Measurements from ENCODE around the gene SMAD4.

Gene SMAD4

DNA sequence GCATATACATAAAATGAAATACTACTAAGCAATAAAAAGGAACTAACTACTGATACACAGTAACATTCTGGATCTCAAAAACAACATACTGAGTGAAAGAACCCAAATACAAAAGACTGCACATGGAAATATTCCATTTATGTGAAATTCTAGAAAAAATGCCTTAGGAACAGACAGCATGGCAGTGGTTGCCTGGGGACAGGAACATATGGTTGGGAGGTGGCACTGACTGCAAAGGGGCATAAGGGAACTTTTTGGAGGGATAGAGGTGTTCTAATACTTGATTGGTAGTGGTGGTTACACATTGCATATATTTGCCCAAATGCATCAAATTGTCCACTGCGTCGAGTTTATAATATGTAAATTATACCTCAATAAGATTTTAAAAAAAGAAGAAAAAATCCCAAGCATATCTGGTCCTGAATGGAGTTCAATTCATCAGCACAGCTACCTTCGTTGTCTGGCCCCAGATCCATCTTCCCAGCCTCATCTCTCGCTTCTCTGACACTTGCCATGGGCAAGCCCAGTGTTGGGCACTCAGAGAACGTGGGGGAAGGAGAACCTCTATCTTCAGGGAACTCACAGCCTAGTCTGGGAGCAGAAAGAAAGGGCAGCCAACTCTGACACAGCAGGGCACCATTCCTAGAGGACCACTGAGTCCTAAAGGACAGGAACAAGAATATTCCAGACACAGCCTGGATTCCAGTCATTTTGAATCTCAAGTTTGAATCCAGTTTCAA is 8.6 kb upstream of the SMAD4 start:
- DNase-seq (ENCODE audit: low read depth, low spot score): no peak

DNA sequence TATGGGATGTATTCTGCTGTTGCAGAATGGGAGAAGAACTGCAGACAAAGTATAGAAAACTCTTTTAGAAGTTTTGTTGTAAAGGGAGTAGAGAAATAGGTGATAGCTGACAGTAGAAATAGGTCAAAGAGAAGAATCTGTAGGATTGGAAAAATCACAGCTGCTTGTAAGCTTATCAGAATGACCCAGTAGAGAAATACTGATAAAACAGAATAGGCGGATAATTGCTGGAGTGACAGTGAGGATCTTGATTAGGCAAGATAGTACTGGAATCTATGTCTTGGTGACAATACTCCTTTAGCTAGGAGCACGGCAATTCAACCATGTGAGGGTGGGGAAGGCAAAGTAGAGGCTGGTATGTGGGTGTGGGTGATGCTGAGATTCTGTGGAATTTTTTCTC is 4.5 kb upstream of the SMAD4 start:
- no peak for DNase-seq (ENCODE audit: low read depth, low spot score)

DNA sequence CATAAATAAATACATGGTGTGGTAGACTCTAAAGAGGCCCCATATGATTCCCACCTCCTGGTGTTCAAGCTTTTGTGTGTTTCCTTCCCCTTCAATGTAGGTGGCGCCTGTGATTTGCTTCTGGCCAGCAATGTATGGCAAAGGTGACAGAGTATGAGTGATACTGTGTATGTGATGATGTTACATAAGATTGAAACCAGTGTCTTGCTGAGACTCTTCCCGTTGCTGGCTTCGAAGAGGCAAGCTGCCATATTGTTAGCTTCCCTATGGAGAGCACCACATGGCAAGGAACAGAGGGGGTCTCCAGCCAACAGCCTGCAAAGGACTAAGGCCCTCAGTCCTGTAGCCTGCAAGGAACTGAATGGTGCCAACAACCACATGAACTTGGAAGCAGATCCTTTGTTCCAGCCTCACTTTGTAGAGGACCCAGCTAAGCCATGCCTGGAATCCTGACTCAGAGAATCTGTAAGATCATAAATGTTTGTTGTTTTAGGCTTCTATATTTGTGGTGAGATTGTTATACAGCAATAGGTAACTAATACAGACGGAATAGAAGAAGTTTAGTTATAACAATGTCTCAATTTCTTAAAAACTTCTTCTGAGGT is 1.7 kb upstream of the SMAD4 start:
- DNase-seq (ENCODE audit: low read depth, low spot score): no peak

DNA sequence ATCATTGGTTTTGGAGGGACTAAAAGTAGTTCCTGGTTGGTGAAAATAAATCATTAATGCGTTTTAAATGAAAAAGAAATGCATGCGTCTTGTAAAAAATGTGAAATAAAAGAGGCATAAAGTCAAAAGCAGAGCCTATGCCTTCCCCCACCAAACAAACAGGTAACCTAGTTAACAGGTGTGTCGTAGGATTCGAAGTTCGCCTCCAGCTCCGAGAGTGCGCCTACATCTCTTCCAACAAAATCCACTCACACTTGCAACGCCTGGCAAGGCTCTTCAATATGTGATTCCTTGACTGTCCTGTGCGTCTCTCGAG is 677 bp upstream of the SMAD4 start:
- no peak for DNase-seq (ENCODE audit: low read depth, low spot score)

DNA sequence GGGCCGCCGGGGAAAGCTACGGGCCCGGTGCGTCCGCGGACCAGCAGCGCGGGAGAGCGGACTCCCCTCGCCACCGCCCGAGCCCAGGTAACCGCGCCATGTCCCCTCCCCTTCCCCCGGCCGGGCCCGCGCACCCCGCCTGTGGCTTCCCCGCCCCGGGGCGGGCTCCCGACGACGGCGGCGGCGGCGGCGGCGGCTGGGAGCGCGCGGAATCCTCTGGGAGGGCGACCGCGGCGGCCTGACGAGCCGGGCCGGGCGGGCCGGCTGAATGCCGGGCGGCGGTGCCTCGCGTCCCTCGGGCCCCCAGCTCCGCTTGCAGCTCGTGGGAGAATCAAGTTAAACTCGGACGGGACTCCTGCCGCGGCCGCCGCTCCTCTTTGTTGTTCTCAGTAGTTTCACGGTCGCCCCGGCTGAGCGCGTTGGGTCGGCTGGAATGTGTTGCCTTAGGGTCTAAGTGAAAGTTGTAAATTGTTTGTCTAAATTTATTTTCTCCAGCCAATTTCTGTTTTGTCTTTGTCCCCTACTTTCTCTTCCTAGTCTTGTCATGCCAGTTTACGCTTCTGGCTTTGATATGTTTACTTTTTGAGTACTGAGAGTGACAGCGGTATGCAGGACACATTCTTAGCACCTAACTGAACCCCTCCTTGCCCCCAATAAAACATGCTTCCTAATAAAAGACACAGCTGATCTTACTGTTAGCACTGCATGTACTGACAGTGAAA is 685 bp downstream of the SMAD4 start:
- no peak for DNase-seq (ENCODE audit: low read depth, low spot score)

DNA sequence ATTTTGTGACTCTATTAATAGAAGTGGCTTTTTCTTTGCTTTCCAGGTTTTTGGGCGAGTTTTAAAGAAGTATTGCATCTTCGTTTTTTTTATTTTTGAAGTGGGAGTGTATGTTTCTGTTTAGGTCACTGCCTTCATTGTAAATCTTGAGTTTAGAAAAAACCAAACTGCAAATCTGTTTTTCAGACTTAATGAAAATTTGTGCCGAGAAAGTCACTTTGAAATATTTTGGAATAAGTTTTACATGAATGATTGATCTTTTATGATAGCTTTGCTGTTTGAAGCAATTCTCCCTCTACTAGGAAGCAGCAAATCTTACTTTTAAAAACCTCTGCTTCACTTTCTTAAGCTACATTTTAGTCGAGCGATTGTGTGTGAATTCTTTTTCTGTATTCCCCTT is 2.2 kb downstream of the SMAD4 start:
- DNase-seq (ENCODE audit: low read depth, low spot score): no peak

DNA sequence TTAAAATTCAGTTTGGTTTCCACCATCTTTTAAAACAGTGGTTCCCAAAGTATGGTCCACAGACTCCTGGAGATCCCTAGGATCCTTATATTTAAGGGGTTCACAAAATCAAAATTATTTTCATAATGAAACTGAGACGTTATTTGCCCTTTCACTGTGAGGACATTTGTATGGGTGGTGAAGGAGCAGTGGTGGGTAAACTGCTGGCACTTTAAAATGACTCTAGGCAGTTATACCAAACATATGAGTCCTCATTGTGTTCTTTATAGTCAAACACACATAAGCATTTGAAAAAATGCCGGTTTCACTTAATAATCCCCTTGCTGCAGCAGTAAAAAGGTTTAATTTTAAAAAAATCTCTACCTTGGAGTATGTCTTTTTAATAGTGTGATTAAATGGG is 7.2 kb downstream of the SMAD4 start:
- no peak for DNase-seq (ENCODE audit: low read depth, low spot score)

DNA sequence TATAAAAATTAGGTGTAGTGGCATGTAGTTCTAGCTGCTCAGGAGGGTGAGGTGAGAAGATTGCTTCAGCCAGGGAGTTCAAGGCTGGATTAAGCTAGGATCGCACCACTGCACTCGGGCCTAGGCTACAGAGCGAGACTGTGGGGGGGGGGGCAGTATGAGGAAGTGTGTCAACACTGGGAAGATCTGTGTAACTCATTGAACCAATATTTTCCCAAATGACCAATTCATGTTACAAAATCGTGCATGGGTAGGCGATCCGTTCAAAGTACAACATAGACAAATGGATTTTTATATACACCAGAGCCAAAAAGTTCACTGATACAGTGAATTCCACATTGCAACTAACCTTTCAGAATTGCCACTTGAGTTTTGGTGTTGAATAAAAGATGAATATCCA is 8.1 kb downstream of the SMAD4 start:
- DNase-seq (ENCODE audit: low read depth, low spot score): no peak

- peak; percentile 35 for DNase-seq (ENCODE audit: low read depth, low spot score)
Observed at GRCh38 chr18:51039138-51040112, 9.4 kb downstream of the SMAD4 start.

GRCh38 chr18:51041677-51042352 is 11.8 kb downstream of the SMAD4 start:
- DNase-seq (ENCODE audit: low read depth, low spot score): no peak

DNA sequence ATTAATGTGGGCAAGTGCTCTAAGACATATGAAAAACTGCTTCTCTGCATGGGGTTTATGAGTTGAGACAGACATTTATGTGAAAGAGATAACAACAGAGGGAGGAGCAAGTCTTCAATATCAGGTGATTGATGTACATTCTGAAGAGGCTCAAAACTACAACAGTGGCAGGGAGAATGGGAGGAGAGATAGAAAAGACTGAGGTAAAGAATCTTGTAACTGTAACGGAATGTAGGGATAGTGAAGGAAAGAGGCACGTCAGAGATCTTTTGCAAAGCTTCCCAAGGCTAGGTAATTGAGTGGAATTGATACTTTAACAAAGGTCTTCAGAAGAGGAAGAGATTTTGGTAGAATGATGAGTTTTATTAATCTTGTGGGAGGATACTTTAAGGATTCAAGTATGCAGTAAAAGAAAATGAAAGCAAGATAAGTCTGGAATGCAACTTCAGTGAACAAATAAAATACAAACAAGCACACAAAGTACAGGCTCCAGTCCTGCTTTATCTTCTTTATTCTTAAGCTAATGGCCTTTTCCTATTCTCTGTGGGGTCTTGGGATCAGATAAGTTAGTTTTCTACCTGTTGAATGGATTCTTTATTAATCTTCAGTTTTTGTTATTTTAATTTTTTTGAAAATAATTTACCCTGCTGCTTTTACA is 15.0 kb downstream of the SMAD4 start:
- DNase-seq (ENCODE audit: low read depth, low spot score): no peak

GRCh38 chr18:51048190-51048589 is 18.2 kb downstream of the SMAD4 start:
- no peak for DNase-seq (ENCODE audit: low read depth, low spot score)

DNA sequence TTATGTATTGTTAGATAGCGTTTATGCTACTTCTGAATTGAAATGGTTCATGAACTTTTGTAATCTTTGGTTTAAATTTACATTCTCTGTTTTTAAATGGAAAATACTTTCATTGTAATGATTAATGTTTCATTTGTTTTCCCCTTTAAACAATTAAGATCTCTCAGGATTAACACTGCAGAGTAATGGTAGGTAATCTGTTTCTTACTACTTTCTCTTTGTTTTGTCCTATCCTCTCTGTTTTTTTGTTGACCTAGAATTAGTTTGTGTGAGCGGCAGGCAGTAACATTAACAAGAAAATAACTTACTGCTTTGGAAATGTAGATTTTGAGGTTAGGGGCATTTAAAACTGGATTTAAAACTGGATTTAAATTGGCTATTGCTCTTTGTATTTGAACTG is 19.1 kb downstream of the SMAD4 start:
- no peak for DNase-seq (ENCODE audit: low read depth, low spot score)

DNA sequence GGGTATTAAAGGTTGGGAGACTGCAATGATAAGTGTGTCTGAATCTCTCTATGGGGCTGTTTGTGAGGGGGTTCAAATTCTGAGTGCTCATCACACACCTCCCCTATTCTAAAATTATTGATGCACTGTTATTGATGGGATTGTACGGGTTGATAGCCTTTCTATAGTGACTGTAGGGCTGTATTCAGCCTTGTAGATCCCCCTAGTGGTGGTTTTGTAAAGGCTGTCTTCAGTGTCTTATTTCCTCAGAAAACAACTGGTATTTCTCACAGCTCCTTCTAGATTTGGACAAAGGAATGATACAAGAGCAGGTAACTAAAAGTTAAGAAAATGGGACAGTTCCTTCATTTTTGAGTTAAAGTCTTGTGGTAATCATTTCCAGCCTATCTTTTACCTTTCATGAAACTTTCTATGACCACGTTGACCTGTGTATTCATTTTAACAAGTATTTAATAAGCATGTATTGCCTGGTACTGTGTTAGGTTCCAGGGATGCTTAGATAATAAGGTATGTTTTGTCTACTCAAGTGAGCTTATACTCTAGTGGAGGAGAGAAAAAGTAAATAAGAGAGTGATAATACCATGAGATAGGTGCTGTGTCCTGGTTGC is 21.2 kb downstream of the SMAD4 start:
- peak; percentile 30 for DNase-seq (ENCODE audit: low read depth, low spot score)

DNA sequence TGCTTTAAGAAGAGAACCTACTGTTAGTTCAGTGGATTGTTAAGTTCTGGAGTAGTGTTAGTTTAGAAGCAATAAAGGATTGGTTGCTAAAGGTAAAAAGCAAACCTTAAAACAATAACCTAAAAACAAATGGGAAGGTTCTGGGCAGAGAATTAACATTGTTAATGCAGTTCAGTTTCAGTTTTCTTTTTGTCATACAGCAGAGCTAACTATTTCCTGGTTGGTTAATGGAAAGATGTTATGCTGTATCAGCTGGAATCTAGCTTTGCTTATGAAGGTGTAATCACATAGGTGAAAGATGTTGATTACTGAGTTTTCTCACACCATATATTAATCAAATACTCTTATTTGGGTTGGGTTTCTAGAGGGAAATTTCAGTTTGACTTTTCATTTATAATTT is 23.8 kb downstream of the SMAD4 start:
- DNase-seq (ENCODE audit: low read depth, low spot score): no peak

DNA sequence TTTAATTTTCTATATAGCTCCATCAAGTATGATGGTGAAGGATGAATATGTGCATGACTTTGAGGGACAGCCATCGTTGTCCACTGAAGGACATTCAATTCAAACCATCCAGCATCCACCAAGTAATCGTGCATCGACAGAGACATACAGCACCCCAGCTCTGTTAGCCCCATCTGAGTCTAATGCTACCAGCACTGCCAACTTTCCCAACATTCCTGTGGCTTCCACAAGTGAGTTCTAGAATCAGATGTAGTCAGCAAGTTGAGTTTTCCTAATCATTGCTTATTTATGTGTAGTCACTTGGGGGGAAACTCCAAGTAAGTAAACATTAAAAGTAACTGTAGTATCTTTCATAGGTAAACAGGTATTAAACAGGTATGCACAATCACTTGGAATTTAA is 24.8 kb downstream of the SMAD4 start:
- no peak for DNase-seq (ENCODE audit: low read depth, low spot score)

- no peak for DNase-seq (ENCODE audit: low read depth, low spot score)
Observed at GRCh38 chr18:51059969-51060368, 30.0 kb downstream of the SMAD4 start.

DNA sequence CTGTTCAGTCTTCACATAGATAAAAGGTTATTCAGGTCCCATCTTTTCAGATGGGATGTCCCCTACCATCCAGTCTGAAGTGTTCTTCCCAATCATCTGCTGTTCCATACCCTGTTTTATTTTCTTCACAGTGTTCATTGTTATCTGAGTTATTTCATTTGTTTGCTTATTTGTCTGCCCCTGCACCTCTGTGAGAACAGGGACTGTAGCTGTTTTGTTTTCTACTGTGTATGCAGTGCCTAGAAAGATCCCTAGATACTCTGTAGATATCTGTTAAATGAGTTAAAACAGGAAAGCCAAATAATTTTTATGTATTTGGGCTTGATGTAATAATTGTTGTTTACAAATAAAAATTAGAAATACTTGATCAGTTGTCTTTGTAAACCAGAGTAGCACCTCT is 34.2 kb downstream of the SMAD4 start:
- DNase-seq (ENCODE audit: low read depth, low spot score): no peak

- no peak for DNase-seq (ENCODE audit: low read depth, low spot score)
Observed at GRCh38 chr18:51066273-51066672, 36.3 kb downstream of the SMAD4 start.

DNA sequence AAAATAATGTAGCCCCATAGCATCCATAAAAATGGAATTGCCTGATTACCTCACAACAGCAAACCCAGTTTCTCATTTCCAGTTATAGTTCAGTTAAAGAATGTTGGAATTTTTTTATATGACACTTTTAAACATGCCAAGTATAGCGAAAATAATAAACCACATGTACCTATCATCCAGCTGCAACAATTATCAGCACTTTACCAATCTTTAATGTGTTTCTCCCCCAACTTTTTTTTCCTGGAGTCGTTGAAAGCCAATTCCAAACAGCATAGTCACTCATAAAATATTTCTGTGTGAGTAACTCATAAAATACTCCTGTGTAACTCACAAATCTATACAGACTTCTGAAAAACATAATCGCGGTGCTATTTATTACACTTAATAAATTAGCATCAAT is 38.1 kb downstream of the SMAD4 start:
- DNase-seq (ENCODE audit: low read depth, low spot score): no peak

DNA sequence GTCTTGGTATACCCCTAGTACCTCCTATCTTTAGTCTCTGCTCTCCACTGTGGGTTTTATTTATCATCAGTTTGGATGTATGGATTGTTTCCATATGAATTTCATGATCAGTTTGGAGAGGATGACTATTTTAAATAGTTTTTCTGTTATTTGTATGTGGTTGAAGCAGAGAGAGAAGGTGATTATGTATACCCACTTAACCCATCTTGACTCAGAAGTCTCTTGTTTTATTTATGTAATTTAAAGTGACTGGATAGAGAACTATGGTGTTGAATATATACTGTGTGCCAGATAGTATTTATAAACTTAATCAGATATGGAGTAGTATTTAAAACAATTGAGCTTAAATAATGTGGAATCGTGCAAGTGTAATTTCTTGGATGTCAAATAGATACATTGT is 39.9 kb downstream of the SMAD4 start:
- no peak for DNase-seq (ENCODE audit: low read depth, low spot score)

Measured in iPS DF 19.7 (cell line).